Measurements from ENCODE around the gene TRIM47. TPM values are rescaled to one million over a fixed set of nuclear protein-coding genes. Genes with fewer than 3 reads are reported as not detected.

Gene TRIM47
- total RNA-seq, 1 donor from 2014 or later, result 3.1 TPM

GRCh38 chr17:75825149-75825552 is 53.2 kb downstream of the TRIM47 start:
- DNase-seq, result no peak
- TF ChIP-seq, protein P1, sequence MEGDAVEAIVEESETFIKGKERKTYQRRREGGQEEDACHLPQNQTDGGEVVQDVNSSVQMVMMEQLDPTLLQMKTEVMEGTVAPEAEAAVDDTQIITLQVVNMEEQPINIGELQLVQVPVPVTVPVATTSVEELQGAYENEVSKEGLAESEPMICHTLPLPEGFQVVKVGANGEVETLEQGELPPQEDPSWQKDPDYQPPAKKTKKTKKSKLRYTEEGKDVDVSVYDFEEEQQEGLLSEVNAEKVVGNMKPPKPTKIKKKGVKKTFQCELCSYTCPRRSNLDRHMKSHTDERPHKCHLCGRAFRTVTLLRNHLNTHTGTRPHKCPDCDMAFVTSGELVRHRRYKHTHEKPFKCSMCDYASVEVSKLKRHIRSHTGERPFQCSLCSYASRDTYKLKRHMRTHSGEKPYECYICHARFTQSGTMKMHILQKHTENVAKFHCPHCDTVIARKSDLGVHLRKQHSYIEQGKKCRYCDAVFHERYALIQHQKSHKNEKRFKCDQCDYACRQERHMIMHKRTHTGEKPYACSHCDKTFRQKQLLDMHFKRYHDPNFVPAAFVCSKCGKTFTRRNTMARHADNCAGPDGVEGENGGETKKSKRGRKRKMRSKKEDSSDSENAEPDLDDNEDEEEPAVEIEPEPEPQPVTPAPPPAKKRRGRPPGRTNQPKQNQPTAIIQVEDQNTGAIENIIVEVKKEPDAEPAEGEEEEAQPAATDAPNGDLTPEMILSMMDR (IDR thresholded peaks at IDR 0.05), result no peak
- H3K9me3 Mint-ChIP-seq, result no peaks in the 10 kb centered on the region
- ChIA-PET CTCF (interaction anchor here (1.5 to 6.7 kb wide), 3 partner anchors 20 to 72 kb away, joined by 3 to 68 read pairs (median 17); partner anchors contain the start of genes GALK1 and UNC13D), POLR2A (interaction anchor here (1.1 to 7.0 kb wide), 5 partner anchors 19 to 72 kb away, joined by 4 to 90 read pairs (median 24); partner anchors contain the start of genes GALK1, UNC13D and UNK)
- intact Hi-C loops (cut with micrococcal nuclease), result no loop called here
- peaks cover 46% of the 10 kb centered on the region for H3K36me3 Mint-ChIP-seq (ENCODE audit: low read depth)
- ATAC-seq (ENCODE audit: low read depth), result no peak
- H3K27ac Mint-ChIP-seq, result no peak overlapping the region
- H3K4me3 Mint-ChIP-seq, result no peak overlapping the region
- H3K4me1 Mint-ChIP-seq, result peaks cover 19% of the 10 kb centered on the region
- H3K27me3 Mint-ChIP-seq, result no peaks in the 10 kb centered on the region

DNA sequence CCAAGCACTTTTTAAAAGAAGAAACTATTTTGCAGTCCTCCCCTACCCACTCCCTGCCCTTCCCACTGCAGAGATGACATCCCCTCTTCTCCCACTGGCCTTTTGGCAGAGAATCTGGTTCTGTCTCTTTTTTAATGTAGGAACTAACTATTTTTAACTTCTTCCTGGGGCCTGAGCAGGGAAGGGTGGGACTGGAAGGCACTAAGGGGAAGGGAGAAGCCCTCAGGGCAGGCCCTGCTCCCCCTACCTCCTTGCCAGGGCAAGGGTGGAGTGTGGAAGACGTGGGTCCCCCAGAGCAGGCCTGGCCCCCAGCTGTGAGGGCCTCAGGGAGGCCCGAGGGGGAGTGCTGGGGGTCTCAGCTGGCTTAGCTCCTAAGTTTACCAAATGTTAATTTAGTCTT is 53.7 kb downstream of the TRIM47 start:
- Mint-ChIP-seq H3K36me3 (ENCODE audit: low read depth) (peaks cover 51% of the 10 kb centered on the region), H3K4me3 (no peak overlapping the region), H3K9me3 (no peaks in the 10 kb centered on the region), H3K27me3 (no peaks in the 10 kb centered on the region), H3K4me1 (peaks cover 19% of the 10 kb centered on the region), H3K27ac (no peak overlapping the region)
- intact Hi-C loops (cut with micrococcal nuclease), result no loop called here
- TF ChIP-seq, protein P1 (IDR thresholded peaks at IDR 0.05), result no peak
- ATAC-seq (ENCODE audit: low read depth), result no peak
- CTCF ChIA-PET, result interaction anchor here (1.5 to 6.7 kb wide), 2 partner anchors 59 to 71 kb away, joined by 3 to 68 read pairs; partner anchors contain the start of gene GALK1
- no peak for DNase-seq
- POLR2A ChIA-PET, result interaction anchor here (1.1 to 7.0 kb wide), 4 partner anchors 19 to 60 kb away, joined by 4 to 90 read pairs (median 25); partner anchors contain the start of genes GALK1, UNC13D and UNK

Other genes with a start within 250 kb of the TRIM47 start
- gene SMIM5, start 245.1 kb downstream of the TRIM47 start, total RNA-seq, result 1.1 and 1.7 TPM in 2 replicates
- gene RECQL5, start 211.4 kb downstream of the TRIM47 start, total RNA-seq, result 55.9 and 65.4 TPM in 2 replicates
- gene SAP30BP, start 211.2 kb downstream of the TRIM47 start, total RNA-seq, result 177 and 184 TPM in 2 replicates
- gene ITGB4, start 157.1 kb downstream of the TRIM47 start, total RNA-seq, result 2.1 and 2.2 TPM in 2 replicates
- gene GALK1, start 113.4 kb downstream of the TRIM47 start, total RNA-seq, result 14.9 and 22.9 TPM in 2 replicates
- gene UNK, start 93.8 kb downstream of the TRIM47 start, total RNA-seq, result 52.3 and 61.2 TPM in 2 replicates
- 90.4 and 102 TPM in 2 replicates for gene UNC13D, start 34.2 kb downstream of the TRIM47 start, total RNA-seq
- 66.0 and 68.7 TPM in 2 replicates for gene WBP2, start 23.2 kb downstream of the TRIM47 start, total RNA-seq
- gene TRIM65, start 18.4 kb upstream of the TRIM47 start, total RNA-seq, result 20.0 and 22.4 TPM in 2 replicates
- gene MRPL38, start 26.3 kb upstream of the TRIM47 start, total RNA-seq, result 132 and 137 TPM in 2 replicates
- gene FBF1, start 62.5 kb upstream of the TRIM47 start, total RNA-seq, result 13.2 and 15.1 TPM in 2 replicates
- gene ACOX1, start 100.6 kb upstream of the TRIM47 start, total RNA-seq, result 23.3 and 25.8 TPM in 2 replicates
- 22.7 and 23.2 TPM in 2 replicates for gene TEN1, start 100.7 kb upstream of the TRIM47 start, total RNA-seq
- 11.4 and 14.1 TPM in 2 replicates for gene CDK3, start 122.3 kb upstream of the TRIM47 start, total RNA-seq
- not detected in 2 replicates for gene EVPL, start 148.7 kb upstream of the TRIM47 start, total RNA-seq
- 73.7 and 76.1 TPM in 2 replicates for gene SRP68, start 193.9 kb upstream of the TRIM47 start, total RNA-seq
- 0.18 and 0.32 TPM in 2 replicates for gene GALR2, start 196.2 kb upstream of the TRIM47 start, total RNA-seq
- 0.34 and 0.67 TPM in 2 replicates for gene ZACN, start 200.6 kb upstream of the TRIM47 start, total RNA-seq
- 133 and 146 TPM in 2 replicates for gene EXOC7, start 225.2 kb upstream of the TRIM47 start, total RNA-seq